AG10803 (cell line): ENCODE data around the gene MPV17L2.

Experiments
- DNase-seq: peaks from one replicate; pipeline ENCODE4 v3.0.0; 2010; ENCODE audit warnings: low read depth
- H3K4me3 ChIP-seq: 2 replicates; pipeline ENCODE4 v1.5.1; 2011; ENCODE audit warnings: mild to moderate bottlenecking, low read length, control low read depth
- TF ChIP-seq, protein P1 (sequence below): conservative IDR thresholded peaks from 2 replicates; pipeline ENCODE4 v1.5.1; 2011; ENCODE audit warnings: mild to moderate bottlenecking, low read length, control low read depth, inconsistent platforms

MPV17L2 gene

GRCh38 chr19:18232540-18233223 is 39.7 kb downstream of the MPV17L2 start:
- TF ChIP-seq, protein P1, sequence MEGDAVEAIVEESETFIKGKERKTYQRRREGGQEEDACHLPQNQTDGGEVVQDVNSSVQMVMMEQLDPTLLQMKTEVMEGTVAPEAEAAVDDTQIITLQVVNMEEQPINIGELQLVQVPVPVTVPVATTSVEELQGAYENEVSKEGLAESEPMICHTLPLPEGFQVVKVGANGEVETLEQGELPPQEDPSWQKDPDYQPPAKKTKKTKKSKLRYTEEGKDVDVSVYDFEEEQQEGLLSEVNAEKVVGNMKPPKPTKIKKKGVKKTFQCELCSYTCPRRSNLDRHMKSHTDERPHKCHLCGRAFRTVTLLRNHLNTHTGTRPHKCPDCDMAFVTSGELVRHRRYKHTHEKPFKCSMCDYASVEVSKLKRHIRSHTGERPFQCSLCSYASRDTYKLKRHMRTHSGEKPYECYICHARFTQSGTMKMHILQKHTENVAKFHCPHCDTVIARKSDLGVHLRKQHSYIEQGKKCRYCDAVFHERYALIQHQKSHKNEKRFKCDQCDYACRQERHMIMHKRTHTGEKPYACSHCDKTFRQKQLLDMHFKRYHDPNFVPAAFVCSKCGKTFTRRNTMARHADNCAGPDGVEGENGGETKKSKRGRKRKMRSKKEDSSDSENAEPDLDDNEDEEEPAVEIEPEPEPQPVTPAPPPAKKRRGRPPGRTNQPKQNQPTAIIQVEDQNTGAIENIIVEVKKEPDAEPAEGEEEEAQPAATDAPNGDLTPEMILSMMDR: no peak
- DNase-seq: no peak

DNA sequence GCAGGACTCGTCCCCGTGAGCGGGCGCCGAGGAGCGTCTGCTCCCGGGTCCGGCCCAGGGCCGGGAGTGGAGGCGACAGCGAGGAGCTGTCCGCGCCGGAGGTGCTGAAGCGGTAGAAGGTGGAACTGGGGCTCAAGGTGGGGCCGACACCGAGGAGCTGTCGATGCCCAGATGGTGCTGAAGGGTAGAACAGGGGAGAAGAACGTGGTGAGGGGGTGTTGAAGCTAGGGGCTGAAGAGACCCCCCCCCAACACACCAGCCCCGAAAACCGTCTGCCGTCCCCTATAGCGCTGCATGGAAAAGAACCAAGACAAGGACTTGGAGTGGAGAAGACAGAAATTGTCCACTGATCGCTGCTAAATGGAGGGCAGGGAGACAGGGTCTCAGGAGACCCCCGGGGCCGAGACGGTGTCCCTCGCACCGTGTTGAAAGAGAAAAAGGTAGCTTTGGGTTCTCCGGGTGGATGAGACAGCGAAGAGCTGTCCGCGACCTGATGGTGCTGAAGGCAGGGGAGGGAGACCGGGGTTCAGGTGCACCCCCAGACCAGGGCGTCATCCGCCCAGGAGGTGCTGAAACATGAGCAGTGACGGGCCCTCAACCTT is 40.3 kb downstream of the MPV17L2 start:
- H3K4me3 ChIP-seq: no peak overlapping the region
- TF ChIP-seq, protein P1: no peak
- no peak for DNase-seq

More at GRCh38 chr19:18232540-18233223, 39.7 kb downstream of the MPV17L2 start:
- H3K4me3 ChIP-seq: no peak overlapping the region

DNA sequence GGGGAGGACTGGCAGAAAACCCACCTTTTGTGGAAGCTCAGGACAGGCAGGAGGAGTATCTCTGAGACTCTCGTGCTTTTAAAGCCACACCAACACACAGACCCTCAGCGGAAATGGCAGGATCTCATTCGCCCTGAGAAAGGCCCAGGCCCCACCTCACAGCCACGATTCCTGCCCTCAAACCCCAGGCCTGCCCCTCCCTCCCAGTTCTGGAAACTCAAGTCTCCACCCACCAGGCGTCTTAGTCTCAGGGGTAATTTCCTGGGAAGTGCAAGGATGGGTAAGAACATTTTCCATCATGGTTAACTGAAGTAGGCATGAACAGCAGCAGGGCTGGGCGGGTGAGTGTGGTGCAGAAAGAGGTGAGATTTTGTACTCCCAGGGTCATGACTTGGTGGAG is 41.2 kb downstream of the MPV17L2 start:
- TF ChIP-seq, protein P1: no peak
- no peak overlapping the region for H3K4me3 ChIP-seq
- no peak for DNase-seq

DNA sequence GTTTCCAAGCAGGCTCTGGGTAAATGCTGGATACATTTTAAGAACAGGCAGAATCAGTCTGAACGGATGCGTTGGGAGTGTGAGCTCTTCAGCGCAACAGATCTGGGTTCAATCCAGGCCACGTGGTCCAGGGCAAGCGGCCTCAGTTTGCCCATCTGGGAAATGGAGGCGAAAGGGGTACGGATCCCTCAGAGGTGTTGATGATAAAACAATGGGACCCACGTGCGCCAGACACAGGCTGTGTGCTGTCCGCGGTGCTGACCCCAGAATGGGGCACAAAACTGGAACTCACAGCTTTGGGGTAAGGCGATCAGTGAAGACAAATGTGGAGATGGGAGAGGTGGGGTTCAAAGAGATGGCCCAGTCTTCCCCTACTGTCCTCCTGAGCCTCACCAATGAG is 46.3 kb downstream of the MPV17L2 start:
- no peak overlapping the region for H3K4me3 ChIP-seq
- DNase-seq: no peak
- TF ChIP-seq, protein P1: no peak

GRCh38 chr19:18245297-18245696 is 52.3 kb downstream of the MPV17L2 start:
- TF ChIP-seq, protein P1: no peak
- H3K4me3 ChIP-seq: no peak overlapping the region
- DNase-seq: no peak
